Peyer's patch (tissue), 4 donors: Measurements from ENCODE around the gene RNF175.

Experiments
- CTCF ChIP-seq, 6 experiments: fragments of 450-650 bp in 4 of 6; fragments of 200-600 bp in 2 of 6; sonication (generic) in 1 of 6; IDR thresholded peaks; one replicate each; pipeline ENCODE4 v1.5.1; 2017 to 2019; ENCODE audit warnings: antibody characterized with exemption in 6 of 6, mild to moderate bottlenecking in 3 of 6, moderate library complexity in 1 of 6
- POLR2A ChIP-seq, 2 donors: fragments of 450-650 bp; IDR thresholded peaks; one replicate each; pipeline ENCODE4 v1.5.1; 2017; ENCODE audit warnings: antibody characterized with exemption in 2 of 2, mild to moderate bottlenecking in 2 of 2, moderate library complexity in 2 of 2

DNA sequence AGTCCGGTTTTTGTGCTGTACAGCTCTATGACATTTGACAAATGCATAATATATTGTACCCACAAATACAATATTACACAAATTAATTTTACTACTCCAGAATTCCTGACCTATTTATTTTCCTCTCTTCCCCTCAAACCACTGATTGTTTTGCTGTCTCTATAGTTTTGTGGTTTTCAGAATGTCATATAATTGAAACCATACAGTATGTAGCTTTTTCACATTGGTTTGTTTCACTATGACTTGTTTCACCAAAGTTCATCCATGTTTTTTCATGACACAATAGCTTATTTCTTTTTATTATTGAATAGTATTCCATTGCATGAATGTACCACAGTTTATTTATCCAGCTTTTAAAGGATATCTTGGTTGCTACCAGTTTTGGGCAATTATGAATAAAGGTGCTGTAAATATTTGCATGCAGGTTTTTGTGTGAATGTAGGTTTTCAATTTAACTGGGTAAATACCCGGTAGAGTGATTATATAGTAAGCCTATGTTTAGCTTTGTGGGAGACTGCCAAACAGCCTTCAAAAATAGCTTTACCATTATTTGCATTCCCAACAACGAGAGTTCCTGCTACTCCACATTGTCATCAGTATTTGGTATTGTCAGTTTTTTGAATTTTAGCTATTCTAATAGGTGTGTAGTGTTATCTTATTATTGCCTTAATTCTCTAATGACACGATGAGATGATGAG, 25.9 kb downstream of the RNF175 start:
- TF ChIP-seq POLR2A (IDR thresholded peaks at IDR 0.05) (no peak), CTCF (IDR thresholded peaks at IDR 0.05) (no peak)
